Heart left ventricle (tissue), 16 donors: ENCODE measurements around the gene C5. TPM values are rescaled to one million over a fixed set of nuclear protein-coding genes. Genes with fewer than 3 reads are reported as not detected.
"Not testable (repeated sequence)": the region's sequence is repeated elsewhere in the genome, so short reads cannot be mapped to it uniquely, and the experiment has no call there.

ENCODE experiments used
- ATAC-seq, 4 donors: fragments of 200-7000 bp; cut with Tn5 transposase; one replicate each; pipeline ENCODE4 v1.9.1; 2020 to 2022; ENCODE audit warnings: moderate library complexity in 4 of 4, mild to moderate bottlenecking in 3 of 4, moderate number of reproducible peaks in 1 of 4
- DNase-seq, 5 donors: peaks; one replicate each; pipeline ENCODE4 v3.0.0-alpha.2; 2020
- H3K27ac ChIP-seq, 12 donors: fragments of 200-600 bp; sonication (generic) in 4 of 12; one replicate each; pipeline versions ENCODE4 v1.5.0 to v1.8.0; 2016 to 2022; ENCODE audit warnings: mild to moderate bottlenecking in 2 of 12
- H3K27me3 ChIP-seq, 9 donors: fragments of 200-600 bp; sonication (generic) in 2 of 9; one replicate each; pipeline versions ENCODE4 v1.5.1 to v1.8.0; 2016 to 2022; ENCODE audit warnings: mild to moderate bottlenecking in 3 of 9
- H3K36me3 ChIP-seq, 9 donors: fragments of 200-600 bp; sonication (generic) in 2 of 9; one replicate each; pipeline versions ENCODE4 v1.5.0 to v1.8.0; 2018 to 2022; ENCODE audit warnings: mild to moderate bottlenecking in 2 of 9
- H3K4me1 ChIP-seq, 12 donors: fragments of 200-600 bp; sonication (generic) in 4 of 12; one replicate each; pipeline versions ENCODE4 v1.5.0 to v1.8.0; 2016 to 2022; ENCODE audit warnings: mild to moderate bottlenecking in 3 of 12
- H3K4me3 ChIP-seq, 12 donors: fragments of 200-600 bp; sonication (generic) in 4 of 12; one replicate each; pipeline versions ENCODE4 v1.5.0 to v1.8.0; 2017 to 2022; ENCODE audit warnings: mild to moderate bottlenecking in 9 of 12, moderate library complexity in 4 of 12
- H3K9me3 ChIP-seq, 12 donors: fragments of 200-600 bp; sonication (generic) in 4 of 12; one replicate each; pipeline versions ENCODE4 v1.5.0 to v1.8.0; 2016 to 2022; ENCODE audit warnings: mild to moderate bottlenecking in 1 of 12
- CTCF ChIP-seq, 12 donors: fragments of 200-600 bp; sonication (generic) in 4 of 12; IDR thresholded peaks; one replicate each; pipeline versions ENCODE4 v1.5.0 to v1.8.0; 2018 to 2022; ENCODE audit warnings: antibody characterized with exemption in 12 of 12, mild to moderate bottlenecking in 5 of 12
- POLR2A ChIP-seq, 2 donors: fragments of 450-650 bp; IDR thresholded peaks; one replicate each; pipeline ENCODE4 v1.6.1; 2017; ENCODE audit warnings: antibody characterized with exemption in 2 of 2, mild to moderate bottlenecking in 2 of 2, moderate library complexity in 2 of 2
- WGBS, 4 donors: extraction: QIAGEN DNeasy Blood & Tissue Kit in 2 of 4; methylation state at CpG; one replicate each; pipeline versions ENCODE4 v1.1.5 to v1.1.7; 2013 to 2018; 5-methylcytosine and 5-hydroxymethylcytosine counted together
- intact Hi-C, 10 donors: fragments of 100-400 bp; cut with DNase I; formaldehyde crosslinking; loops; one replicate each; pipeline versions ENCODE4 v1.11.1 to v1.14.2; 2022
- polyA plus RNA-seq, 2 donors: library from polyadenylated mRNA; stranded (reverse); fragments of 200-250 nt; gene quantifications; one replicate each; pipeline ENCODE4 v1.2.3, GENCODE V29; 2013
- total RNA-seq, 9 donors: library from RNA; depleted of rRNA in 2 of 9; stranded (reverse); fragments of >200 nt in 2 of 9; fragmentation: NEBNext Ultra II Directional in 3 of 9; extraction: Animal tissue kit (Norgen Biotek cat#: 25700) in 3 of 9; gene quantifications; one replicate each; pipeline versions ENCODE4 v1.1.0 to v1.2.4, GENCODE V29; 2016 to 2023
- donor health status: ischemic (EF 13 %, LVEDD 7.1; RV severe dilation, severe dysfunction).
- donor health status: healthy with polysubstance abuse.
- donor health status: DM: no; HTN: yes; CAD: no.
- donor health status: DM: no; HTN: no; CAD: no.
- donor health status: ischemic (EF 25% LVEDD 6.9; RV normal size, moderate dysfunction).
- donor health status: ischemic (EF 25% LVEDD 5.7; RV mildly dilated, moderate dysfunction).
- donor health status: healthy.
- donor health status: DM: yes; HTN: yes; CAD: no.
- donor health status: ischemic (EF 35%, LVEDD 5.7; RV mildly dilated, moderate dysfunction).
- donor health status: nonischemic (EF 11% LVEDD 7.7; RV severe dilation, severe dysfunction).
- donor health status: DM: yes; HTN: yes; CAD: no.
- donor health status: PGD.
- donor health status: ischemic (EF 29% LVEDD 5.4; RV normal size, mild dysfunction).
- donor health status: nonischemic (EF 23%, LVEDD 6.1; RV moderate dilation, normal function).

The C5 gene
- total and polyA plus RNA-seq, 11 donors, result 0.32 to 1.8 (median 0.54) TPM

GRCh38 chr9:120974921-120975320 is 75.2 kb downstream of the C5 start:
- no peak for TF ChIP-seq CTCF (IDR thresholded peaks at IDR 0.05)
- no peak for TF ChIP-seq POLR2A (IDR thresholded peaks at IDR 0.05)
- Histone ChIP-seq H3K36me3 (peaks cover 0 to 3% (median 0%) of the 10 kb centered on the region in 9 donors), H3K4me1 (peaks cover 0 to 4% (median 0%) of the 10 kb centered on the region in 12 donors), H3K27me3 (no peaks in the 10 kb centered on the region), H3K4me3 (no peak overlapping the region), H3K9me3 (no peaks in the 10 kb centered on the region), H3K27ac (peak overlapping the region in 1 of 12 donors; percentile 48)
- WGBS, 4 donors, result 64 to 80% (median 72%) methylated on average over 1 of the region's 1 CpG
- intact Hi-C loops, result loop anchor here in 1 of 10 donors (5.0 kb wide), 1 partner anchor 422 kb away; no protein-coding TSS in a partner anchor
- ATAC-seq (no peak), DNase-seq (no peak)

- peaks cover 0 to 4% (median 0%) of the 10 kb centered on the region in 12 donors for H3K4me1 ChIP-seq
Observed at GRCh38 chr9:120974181-120974580, 75.9 kb downstream of the C5 start.

GRCh38 chr9:120971938-120972337 is 78.1 kb downstream of the C5 start:
- ATAC-seq (no peak), DNase-seq (no peak)
- Histone ChIP-seq H3K9me3 (no peaks in the 10 kb centered on the region), H3K4me3 (no peak overlapping the region), H3K4me1 (peaks cover 0 to 4% (median 0%) of the 10 kb centered on the region in 12 donors), H3K36me3 (no peaks in the 10 kb centered on the region), H3K27ac (no peak overlapping the region), H3K27me3 (no peaks in the 10 kb centered on the region)
- intact Hi-C loops, result no loop called here
- TF ChIP-seq POLR2A (IDR thresholded peaks at IDR 0.05) (no peak), CTCF (IDR thresholded peaks at IDR 0.05) (no peak)

More at GRCh38 chr9:120974181-120974580, 75.9 kb downstream of the C5 start:
- Histone ChIP-seq H3K27me3 (no peaks in the 10 kb centered on the region), H3K36me3 (no peaks in the 10 kb centered on the region), H3K4me3 (no peak overlapping the region), H3K27ac (peak overlapping the region in 1 of 12 donors; percentile 48), H3K9me3 (no peaks in the 10 kb centered on the region)
- intact Hi-C loops, result no loop called here
- WGBS, 4 donors, result 75 to 86% (median 84%) methylated on average over 2 of the region's 2 CpGs
- peak in 1 of 5 donors; percentile 30 for DNase-seq
- ATAC-seq, result peak in 3 of 4 donors; percentile 33 to 76 (median 37)
- TF ChIP-seq POLR2A (IDR thresholded peaks at IDR 0.05) (no peak), CTCF (IDR thresholded peaks at IDR 0.05) (no peak)

GRCh38 chr9:120971471-120971870 is 78.6 kb downstream of the C5 start:
- H3K9me3 ChIP-seq, intact Hi-C loops, H3K27ac ChIP-seq, H3K4me1 ChIP-seq, ATAC-seq, H3K27me3 ChIP-seq, H3K4me3 ChIP-seq, H3K36me3 ChIP-seq, DNase-seq: not testable (repeated sequence)
- WGBS, 4 donors, result 95 to 96% (median 96%) methylated on average over 9 of the region's 9 CpGs

- TF ChIP-seq CTCF (IDR thresholded peaks at IDR 0.05), result no peak
- TF ChIP-seq POLR2A (IDR thresholded peaks at IDR 0.05), result no peak
- no peaks in the 10 kb centered on the region for H3K27me3 ChIP-seq
- H3K27ac ChIP-seq, result no peak overlapping the region
- 84 to 94% (median 89%) methylated on average over 3 of the region's 3 CpGs for WGBS, 4 donors
- DNase-seq (no peak), ATAC-seq (no peak)
- H3K9me3 ChIP-seq, result no peaks in the 10 kb centered on the region
- peaks cover 0 to 7% (median 0%) of the 10 kb centered on the region in 12 donors for H3K4me1 ChIP-seq
- intact Hi-C loops, result no loop called here
- H3K4me3 ChIP-seq, result no peak overlapping the region
- H3K36me3 ChIP-seq, result no peaks in the 10 kb centered on the region
Observed at GRCh38 chr9:120970244-120970643, 79.8 kb downstream of the C5 start.
